Sigmoid colon (tissue), 7 donors: ENCODE data around the gene SLC38A6. TPM values are rescaled to one million over a fixed set of nuclear protein-coding genes. Genes with fewer than 3 reads are reported as not detected.

ENCODE experiments used
- DNase-seq: peaks from one replicate; pipeline ENCODE4 v3.0.0-alpha.2; 2019
- H3K27ac ChIP-seq, 4 donors: fragments of 200-600 bp; sonication (generic); one replicate each; pipeline ENCODE4 v1.5.1; 2016 to 2019; ENCODE audit warnings: mild to moderate bottlenecking in 1 of 4
- H3K27me3 ChIP-seq, 3 donors: fragments of 200-600 bp; sonication (generic); one replicate each; pipeline ENCODE4 v1.5.1; 2019; ENCODE audit warnings: mild to moderate bottlenecking in 1 of 3
- H3K36me3 ChIP-seq, 4 donors: fragments of 200-600 bp; sonication (generic); one replicate each; pipeline ENCODE4 v1.5.1; 2016 to 2019
- H3K4me1 ChIP-seq, 4 donors: fragments of 200-600 bp; sonication (generic); one replicate each; pipeline ENCODE4 v1.5.1; 2017 to 2019
- H3K4me3 ChIP-seq, 4 donors: fragments of 200-600 bp; sonication (generic); one replicate each; pipeline ENCODE4 v1.5.1; 2017 to 2019; ENCODE audit warnings: mild to moderate bottlenecking in 2 of 4, moderate library complexity in 1 of 4
- H3K9me3 ChIP-seq, 4 donors: fragments of 200-600 bp in 3 of 4; sonication (generic) in 3 of 4; one replicate each; pipeline versions ENCODE4 v1.5.1 to v1.6.1; 2013 to 2019
- CTCF ChIP-seq, 4 experiments: fragments of 450-650 bp in 3 of 4; fragments of 200-600 bp in 1 of 4; IDR thresholded peaks; one replicate each; pipeline ENCODE4 v1.5.1; 2016 to 2019; ENCODE audit warnings: antibody characterized with exemption in 4 of 4, mild to moderate bottlenecking in 3 of 4, moderate library complexity in 2 of 4
- EP300 ChIP-seq, 4 donors: sonication (generic); formaldehyde crosslinking; IDR thresholded peaks; one replicate each; pipeline ENCODE4 v1.6.1; 2017; ENCODE audit warnings: antibody characterized with exemption in 4 of 4
- POLR2A ChIP-seq, 2 donors: fragments of 450-650 bp; IDR thresholded peaks; one replicate each; pipeline ENCODE4 v1.6.1; 2016; ENCODE audit warnings: antibody characterized with exemption in 2 of 2, mild to moderate bottlenecking in 2 of 2, moderate library complexity in 2 of 2
- POLR2AphosphoS5 ChIP-seq, 4 donors: sonication (generic); formaldehyde crosslinking; IDR thresholded peaks; one replicate each; pipeline ENCODE4 v1.6.1; 2017; ENCODE audit warnings: antibody characterized with exemption in 4 of 4
- WGBS, 2 donors: extraction: QIAGEN DNeasy Blood & Tissue Kit; methylation state at CpG; one replicate each; pipeline ENCODE4 v1.1.7; 2013; 5-methylcytosine and 5-hydroxymethylcytosine counted together
- intact Hi-C: fragments of 100-400 bp; cut with DNase I; formaldehyde crosslinking; loops from one replicate; pipeline ENCODE4 v1.15.1; 2023
- polyA plus RNA-seq, 3 donors: library from polyadenylated mRNA; stranded (reverse); fragments of 200-250 nt; gene quantifications; one replicate each; pipeline ENCODE4 v1.2.3, GENCODE V29; 2013
- total RNA-seq, 4 donors: library from RNA; depleted of rRNA; stranded (reverse); fragments of >200 nt; gene quantifications; one replicate each; pipeline ENCODE4 v1.1.0, GENCODE V29; 2016
- donor health status: healthy with polysubstance abuse.
- donor health status: Bipolar disorder and iron deficiency.
- donor health status: healthy.

SLC38A6 gene
- 10 to 100 TPM; 11.8 to 27.3 (median 23.0) TPM for total RNA-seq
- 1 to 10 TPM; 3.0 to 5.6 (median 4.2) TPM for polyA plus RNA-seq

DNA sequence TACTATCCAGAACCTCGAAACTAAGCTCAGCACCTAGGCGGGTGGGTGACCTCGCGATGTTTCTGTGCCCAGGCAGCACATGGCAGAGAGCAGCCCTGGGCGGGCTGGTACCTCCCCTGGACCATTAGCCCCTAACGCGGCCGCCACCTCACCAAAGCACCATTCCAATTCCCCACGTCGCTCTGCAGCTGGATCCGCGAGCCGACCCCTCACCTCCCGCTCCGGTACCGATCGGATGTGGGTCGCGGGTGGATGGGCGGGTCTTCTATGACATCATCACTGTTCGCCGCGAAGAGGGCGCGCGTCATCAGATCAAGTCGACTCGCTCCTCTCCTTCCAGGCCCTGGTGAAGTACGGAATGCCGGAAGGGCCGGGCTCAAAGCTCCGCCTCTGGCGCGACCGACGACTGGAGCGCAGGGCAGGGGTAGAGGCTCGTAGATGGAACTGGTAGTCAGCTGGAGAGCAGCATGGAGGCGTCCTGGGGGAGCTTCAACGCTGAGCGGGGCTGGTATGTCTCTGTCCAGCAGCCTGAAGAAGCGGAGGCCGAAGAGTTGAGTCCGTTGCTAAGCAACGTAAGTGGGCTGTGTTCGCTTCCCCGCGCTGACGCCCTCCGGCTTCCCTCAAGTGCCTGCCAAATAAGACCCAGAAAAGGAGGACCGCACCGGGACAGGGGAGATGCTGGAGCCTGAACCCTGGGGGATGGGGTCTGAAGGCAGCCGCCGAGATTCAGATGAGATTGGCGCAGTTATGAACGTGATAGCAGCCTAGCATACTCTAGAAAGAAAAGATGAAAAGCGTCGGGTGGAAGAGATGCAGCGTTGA lies at the start of gene SLC38A6, which contains the start of gene TRMT5:
SLC38A6 (plus strand) TSS at position 435 of the 822 bp plus-strand sequence; CDS start at position 468, 33 bp downstream.
TRMT5 (minus strand) TSS at position 269 of the 822 bp plus-strand sequence; CDS start at position 163, 106 bp downstream.
- H3K4me3 ChIP-seq = peak within 1 kb of the TSS; percentile 62 to 75 (median 72)
- no peak for TF ChIP-seq POLR2A (IDR thresholded peaks at IDR 0.05)
- peak in 1 of 4 donors; percentile 78 for TF ChIP-seq EP300 (IDR thresholded peaks at IDR 0.05)
- peak; percentile 63 to 86 (median 76) for TF ChIP-seq POLR2AphosphoS5 (IDR thresholded peaks at IDR 0.05)
- TF ChIP-seq CTCF (IDR thresholded peaks at IDR 0.05) = no peak
- H3K36me3 ChIP-seq = peaks cover 0 to 18% (median 4%) of the 10 kb centered on the region in 4 donors
- H3K9me3 ChIP-seq = no peaks in the 10 kb centered on the region
- no peaks in the 10 kb centered on the region for H3K27me3 ChIP-seq
- peak; percentile 97 for DNase-seq
- 0% methylated on average over 59 of the region's 59 CpGs for WGBS, 2 donors
- H3K27ac ChIP-seq = peak within 1 kb of the TSS; percentile 80 to 88 (median 84)
- intact Hi-C loops = loop anchor here (5.0 kb wide), 1 partner anchor 259 kb away; the partner anchor contains the start of gene SIX4
- H3K4me1 ChIP-seq = peaks cover 0 to 37% (median 27%) of the 10 kb centered on the region in 4 donors

DNA sequence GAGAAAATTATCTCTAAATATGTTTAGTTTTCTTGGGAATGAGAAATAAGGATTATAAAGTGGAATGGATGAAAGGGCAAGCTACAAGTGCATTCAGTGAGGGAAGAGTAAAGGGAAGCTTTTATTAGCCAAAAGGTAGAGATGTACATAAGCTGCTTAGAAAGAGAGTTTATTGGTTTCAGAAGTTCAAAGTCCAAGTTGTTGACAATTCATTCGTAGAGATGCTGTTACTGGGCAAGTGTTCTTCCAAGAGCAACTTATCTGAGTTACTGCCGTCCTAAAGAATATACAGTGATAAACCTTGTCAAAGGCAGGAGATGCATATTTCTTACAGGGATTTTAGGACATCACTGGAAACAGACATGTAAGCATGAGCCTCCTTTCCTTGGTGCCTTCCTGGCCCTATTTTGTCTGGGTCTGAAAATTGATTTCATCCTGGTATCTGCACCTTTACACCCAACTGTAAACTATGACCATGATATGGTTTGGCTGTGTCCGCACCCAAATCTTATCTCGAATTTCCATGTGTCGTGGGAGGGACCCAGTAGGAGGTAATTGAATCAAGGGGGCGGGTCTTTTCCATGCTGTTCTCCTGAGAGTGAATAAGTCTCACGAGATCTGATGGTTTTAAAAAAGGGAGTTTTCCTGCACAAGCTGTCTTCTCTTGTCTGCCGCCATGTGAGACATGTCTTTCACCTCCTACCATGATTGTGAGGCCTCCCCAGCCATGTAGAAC lies 47.0 kb upstream of the SLC38A6 start:
- intact Hi-C loops = no loop called here
- WGBS, 2 donors = 37 to 79% methylated on average over 8 of the region's 8 CpGs
- Histone ChIP-seq H3K4me3 (no peak overlapping the region), H3K27ac (no peak overlapping the region), H3K4me1 (no peaks in the 10 kb centered on the region), H3K36me3 (no peaks in the 10 kb centered on the region), H3K9me3 (no peaks in the 10 kb centered on the region), H3K27me3 (no peaks in the 10 kb centered on the region)
- no peak for DNase-seq
- no peak for TF ChIP-seq POLR2A (IDR thresholded peaks at IDR 0.05)
- TF ChIP-seq CTCF (IDR thresholded peaks at IDR 0.05) = no peak
- TF ChIP-seq EP300 (IDR thresholded peaks at IDR 0.05) = no peak
- no peak for TF ChIP-seq POLR2AphosphoS5 (IDR thresholded peaks at IDR 0.05)

GRCh38 chr14:60935319-60935718 lies 45.7 kb upstream of the SLC38A6 start:
- intact Hi-C loops = no loop called here
- no peaks in the 10 kb centered on the region for H3K36me3 ChIP-seq
- no peak overlapping the region for H3K4me3 ChIP-seq
- H3K4me1 ChIP-seq = no peaks in the 10 kb centered on the region
- no peaks in the 10 kb centered on the region for H3K9me3 ChIP-seq
- no peaks in the 10 kb centered on the region for H3K27me3 ChIP-seq
- no peak for DNase-seq
- H3K27ac ChIP-seq = no peak overlapping the region
- TF ChIP-seq POLR2A (IDR thresholded peaks at IDR 0.05) (no peak), CTCF (IDR thresholded peaks at IDR 0.05) (no peak), POLR2AphosphoS5 (IDR thresholded peaks at IDR 0.05) (no peak), EP300 (IDR thresholded peaks at IDR 0.05) (no peak)

- WGBS, 2 donors = 94% methylated on average over 1 of the region's 1 CpG
- Histone ChIP-seq H3K4me3 (no peak overlapping the region), H3K27me3 (no peaks in the 10 kb centered on the region), H3K9me3 (no peaks in the 10 kb centered on the region), H3K27ac (no peak overlapping the region), H3K4me1 (peaks cover 0 to 11% (median 3%) of the 10 kb centered on the region in 4 donors), H3K36me3 (no peaks in the 10 kb centered on the region)
- no peak for DNase-seq
- intact Hi-C loops = no loop called here
- TF ChIP-seq POLR2AphosphoS5 (IDR thresholded peaks at IDR 0.05) (no peak), POLR2A (IDR thresholded peaks at IDR 0.05) (no peak), CTCF (IDR thresholded peaks at IDR 0.05) (no peak), EP300 (IDR thresholded peaks at IDR 0.05) (no peak)
Observed at GRCh38 chr14:60943637-60944032, 37.4 kb upstream of the SLC38A6 start.
